ENCODE data around the gene ATG5.

DNA sequence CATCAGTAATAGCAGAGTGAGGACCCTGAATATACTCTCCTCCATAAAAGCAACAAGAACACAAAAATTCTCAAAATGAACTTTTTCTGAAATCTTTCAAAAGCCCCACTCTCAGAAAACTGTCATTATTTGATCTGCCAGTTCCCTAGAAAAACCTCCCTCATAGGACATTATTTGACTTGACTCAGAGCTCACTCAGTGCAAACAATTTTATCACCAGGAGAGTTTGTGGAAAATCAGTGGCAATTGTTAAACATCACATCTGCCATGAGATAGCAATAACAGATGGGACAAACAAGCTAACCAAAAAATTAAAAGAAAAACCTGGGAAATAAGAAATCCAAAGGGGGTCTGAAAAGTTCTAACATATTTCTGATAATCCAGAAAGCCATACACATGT lies 100.0 kb downstream of the ATG5 start:
- TF ChIP-seq GATA2 (IDR thresholded peaks at IDR 0.05; ENCODE audit: low read depth, low read length) (no peak), GATA3 (IDR thresholded peaks at IDR 0.05; ENCODE audit: low read depth, low read length) (no peak)
